GM12892 (cell line): ENCODE results near the gene DSCAML1.

ENCODE experiments used
- POLR2A ChIP-seq: IDR thresholded peaks from 2 replicates; pipeline ENCODE4 v1.6.1; 2011; ENCODE audit warnings: low read depth, low read length, control low read depth
- POLR2AphosphoS5 ChIP-seq: IDR thresholded peaks from 2 replicates; pipeline ENCODE4 v1.6.1; 2011; ENCODE audit warnings: low read depth, low read length, control low read depth

DNA sequence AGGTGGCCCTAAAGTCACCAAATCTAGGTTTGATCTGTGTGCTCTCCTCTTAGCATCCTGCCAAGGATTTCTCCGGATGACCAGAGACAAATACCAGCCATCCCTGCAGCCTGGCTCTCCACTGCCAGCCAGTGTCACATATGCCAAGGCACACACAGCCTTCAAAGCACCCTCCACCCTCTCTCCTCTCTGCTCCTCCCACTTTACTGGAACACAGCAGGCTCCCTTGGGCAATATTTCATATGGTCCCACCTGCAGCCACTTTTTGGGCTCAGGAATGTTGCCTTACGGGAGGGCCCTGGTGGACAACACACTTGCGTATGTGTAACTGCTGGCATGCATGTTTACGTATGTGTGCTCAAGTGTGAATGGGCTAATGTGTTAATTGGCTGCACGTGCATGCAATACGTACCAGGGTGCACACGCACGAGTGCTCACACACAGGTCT is 285.5 kb downstream of the DSCAML1 start:
- TF ChIP-seq POLR2A (no peak), POLR2AphosphoS5 (no peak)
